GM18505 (cell line): ENCODE measurements around the gene MAN1C1.
A peak's percentile ranks its signal among the peaks of the same experiment; 100 is the strongest.

ENCODE experiments used
- ATAC-seq: cut with Tn5 transposase; IDR thresholded peaks from one replicate; pipeline ENCODE4 v1.9.1; 2021; ENCODE audit not compliant: unreplicated experiment
- POLR2A ChIP-seq: IDR thresholded peaks from 4 replicates; pipeline ENCODE4 v1.6.1; 2011; ENCODE audit warnings: borderline replicate concordance; ENCODE audit not compliant: insufficient read depth, insufficient read length; ENCODE audit errors: extremely low read depth

MAN1C1 gene

DNA sequence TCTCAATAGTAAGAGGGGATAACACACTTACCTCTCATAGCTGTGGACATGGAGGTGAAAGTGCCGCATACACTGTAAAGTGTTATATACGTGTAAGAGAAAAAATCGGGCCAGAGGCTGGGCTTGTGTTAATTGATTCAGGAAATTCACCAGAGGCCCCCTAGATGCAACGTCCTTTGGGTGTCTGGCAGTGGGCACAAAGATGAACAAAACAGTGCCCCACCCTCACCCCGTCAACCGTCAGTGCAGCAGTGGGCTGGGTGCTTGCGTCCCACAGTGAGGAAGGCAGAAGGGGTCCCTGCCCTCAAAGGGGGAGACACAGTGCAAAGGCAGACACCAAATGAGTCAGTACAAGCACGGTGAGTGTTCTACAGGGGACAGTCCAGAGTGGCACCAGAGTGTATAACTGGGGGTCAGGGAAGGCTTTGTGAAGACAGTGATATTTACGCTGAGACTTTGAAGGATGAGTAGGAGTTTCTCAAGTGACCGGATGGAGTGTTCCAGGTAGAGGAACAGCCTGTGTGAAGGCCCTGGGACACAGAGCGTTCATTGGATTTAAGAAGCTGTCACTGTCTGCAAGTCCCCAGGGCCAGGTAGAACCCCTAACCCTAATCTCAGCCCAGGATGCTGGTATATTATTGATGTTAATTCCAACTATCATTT lies 196.6 kb downstream of the MAN1C1 start:
- ATAC-seq, result no peak
- no peak for TF ChIP-seq POLR2A

DNA sequence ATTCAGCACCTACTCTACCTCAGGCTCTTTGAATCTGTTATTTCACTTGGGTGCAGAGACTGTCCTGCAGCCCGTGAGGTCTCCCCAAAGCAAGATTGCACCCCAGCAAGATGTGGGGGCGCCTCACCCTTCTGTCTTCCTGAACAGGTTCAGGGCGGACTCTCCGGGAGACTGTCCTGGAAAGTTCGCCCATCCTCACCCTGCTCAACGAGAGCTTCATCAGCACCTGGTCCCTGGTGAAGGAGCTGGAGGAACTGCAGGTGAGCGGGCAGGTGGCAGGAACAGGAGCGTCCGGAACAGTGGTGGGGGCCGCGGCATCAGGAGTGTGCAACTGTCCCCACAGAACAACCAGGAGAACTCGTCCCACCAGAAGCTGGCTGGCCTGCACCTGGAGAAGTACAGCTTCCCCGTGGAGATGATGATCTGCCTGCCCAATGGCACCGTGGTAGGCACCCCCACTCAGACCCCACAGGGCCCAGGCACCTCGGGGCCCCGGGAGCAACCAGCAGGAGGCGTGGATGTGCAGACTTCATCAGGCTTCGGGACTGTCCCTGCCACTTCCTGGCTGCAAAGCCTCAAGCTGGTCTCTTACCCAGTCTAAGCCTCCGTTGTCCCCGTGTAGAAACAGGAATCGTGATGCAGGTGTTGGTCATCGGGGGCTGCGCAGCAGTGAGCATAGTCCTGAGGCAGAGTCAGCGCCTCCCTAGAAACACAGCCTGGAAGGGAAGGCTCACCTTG lies 197.3 kb downstream of the MAN1C1 start:
- ATAC-seq, result no peak
- TF ChIP-seq POLR2A, result no peak

DNA sequence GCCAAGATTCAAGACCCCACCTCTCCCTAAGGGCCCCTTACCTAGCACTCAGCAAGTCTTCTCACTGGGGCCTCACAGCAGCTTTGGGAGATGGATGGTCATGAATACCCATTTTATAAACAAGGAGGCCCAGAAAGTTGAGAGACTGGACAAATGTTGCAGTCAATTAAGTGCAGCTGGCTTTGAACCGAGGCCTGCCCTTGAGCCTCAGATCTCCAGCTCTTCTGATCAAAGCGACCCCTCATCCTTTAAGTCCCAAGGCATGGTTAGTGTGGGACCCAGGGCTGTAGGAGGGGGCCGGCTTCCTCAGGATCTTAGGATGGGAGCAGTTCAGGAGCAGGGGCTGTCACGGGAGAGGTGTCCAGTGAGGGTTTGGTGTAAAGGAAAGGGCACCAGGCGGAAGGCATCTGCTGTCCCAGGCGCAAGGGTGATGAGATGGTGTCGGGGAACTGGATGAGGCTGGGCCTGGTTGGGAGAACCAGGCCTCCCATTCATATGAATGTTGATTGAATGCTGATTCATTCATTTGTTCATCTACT lies 198.0 kb downstream of the MAN1C1 start:
- no peak for ATAC-seq
- no peak for TF ChIP-seq POLR2A

DNA sequence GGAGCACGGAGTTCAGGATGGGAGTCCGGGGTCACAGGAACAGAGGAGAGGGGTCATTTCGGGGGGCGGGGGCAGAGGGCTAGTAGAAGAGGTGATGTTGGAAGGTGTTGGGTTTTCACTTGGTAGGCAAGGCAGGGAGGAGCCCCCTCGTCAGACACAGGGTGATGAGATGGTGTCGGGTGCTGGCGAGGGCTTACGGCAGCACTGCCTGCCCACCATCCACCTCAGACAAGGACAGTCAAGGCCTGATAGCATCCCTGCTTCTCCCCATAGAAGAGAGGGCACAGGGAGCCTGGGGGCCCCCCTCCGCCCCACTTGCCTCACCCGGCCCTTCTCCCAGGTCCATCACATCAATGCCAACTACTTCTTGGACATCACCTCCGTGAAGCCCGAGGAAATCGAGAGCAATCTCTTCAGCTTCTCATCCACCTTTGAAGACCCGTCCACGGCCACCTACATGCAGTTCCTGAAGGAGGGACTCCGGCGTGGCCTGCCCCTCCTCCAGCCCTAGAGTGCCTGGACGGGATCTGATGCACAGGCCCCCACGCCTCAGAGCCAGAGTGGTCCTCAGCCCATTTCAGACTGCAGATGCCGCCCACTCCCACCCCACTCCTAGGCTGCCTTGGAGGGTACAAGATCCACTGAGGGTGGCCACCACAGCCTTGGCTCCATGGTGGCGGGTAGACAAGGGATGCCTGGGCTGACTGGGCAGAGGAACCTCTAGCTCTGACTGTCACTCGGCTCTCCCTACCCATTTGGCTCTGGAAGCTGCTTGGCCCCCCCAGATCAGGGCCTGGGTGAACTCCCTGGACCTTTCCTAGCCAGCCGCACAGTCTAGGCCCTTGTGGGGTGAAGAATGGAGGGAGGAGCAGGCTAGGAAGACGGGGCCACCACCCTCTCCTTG lies 198.9 kb downstream of the MAN1C1 start:
- no peak for ATAC-seq
- TF ChIP-seq POLR2A, result no peak

DNA sequence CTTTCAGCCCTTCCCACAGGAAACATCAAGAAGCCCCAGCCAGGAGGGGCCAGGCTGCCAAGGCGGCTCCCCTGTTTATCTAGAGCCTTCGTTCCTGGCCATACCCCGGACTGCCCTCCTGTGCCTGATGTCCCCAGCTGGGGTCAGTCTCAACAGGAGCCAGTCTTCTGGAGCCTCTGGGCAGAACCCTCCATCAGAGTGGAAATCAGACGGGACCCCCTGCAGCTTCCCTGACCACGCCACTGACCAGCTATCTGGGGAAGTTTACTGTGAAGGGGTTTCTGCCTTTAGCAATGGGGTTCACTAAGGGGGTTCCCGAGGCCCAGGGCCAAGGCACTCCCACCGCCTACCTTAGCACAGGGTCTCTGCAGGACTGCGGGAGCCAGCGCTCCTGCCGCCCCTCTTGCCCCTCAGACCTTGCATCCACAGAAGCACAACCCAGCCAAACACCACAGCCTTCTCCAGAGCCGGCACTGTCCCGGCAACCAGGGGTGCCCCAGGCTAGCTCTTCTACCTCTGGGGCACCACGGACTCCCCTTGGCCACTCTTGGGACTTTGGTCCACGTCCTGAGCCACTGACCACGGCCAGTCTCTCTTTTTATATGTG lies 199.6 kb downstream of the MAN1C1 start:
- ATAC-seq, result no peak
- TF ChIP-seq POLR2A, result no peak

DNA sequence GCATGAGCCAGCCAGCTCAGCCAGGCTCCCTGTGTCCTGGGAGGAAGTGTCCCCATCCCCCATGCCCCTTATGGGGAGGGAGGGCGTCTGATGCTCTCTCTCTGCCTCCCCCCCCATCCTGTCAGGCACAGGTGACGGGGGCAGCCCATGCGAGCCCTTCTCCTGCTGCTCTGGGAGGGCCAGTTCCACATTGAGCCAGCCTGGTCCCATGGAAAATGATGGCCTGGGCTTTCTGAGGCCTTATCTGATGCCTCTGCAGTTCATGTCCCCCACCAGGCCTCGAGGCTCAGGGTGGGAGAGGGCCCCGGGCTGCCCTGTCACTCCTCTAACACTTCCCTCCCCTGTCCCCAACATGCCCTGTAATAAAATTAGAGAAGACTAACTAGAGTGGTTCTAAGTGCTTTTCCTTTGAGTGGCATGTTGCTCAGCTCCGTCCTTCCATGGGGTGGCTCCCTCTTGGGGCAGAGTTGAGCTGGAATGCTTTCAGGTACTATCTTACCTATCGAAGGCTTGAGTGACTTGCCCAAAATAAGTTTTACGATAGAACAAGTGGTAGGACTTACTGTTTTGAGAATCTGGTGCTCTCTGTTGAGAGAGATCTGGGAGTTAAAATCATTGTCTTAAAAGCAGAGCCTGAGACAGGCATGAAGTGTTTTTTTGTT lies 201.4 kb downstream of the MAN1C1 start:
- ATAC-seq, result no peak
- TF ChIP-seq POLR2A, result no peak

DNA sequence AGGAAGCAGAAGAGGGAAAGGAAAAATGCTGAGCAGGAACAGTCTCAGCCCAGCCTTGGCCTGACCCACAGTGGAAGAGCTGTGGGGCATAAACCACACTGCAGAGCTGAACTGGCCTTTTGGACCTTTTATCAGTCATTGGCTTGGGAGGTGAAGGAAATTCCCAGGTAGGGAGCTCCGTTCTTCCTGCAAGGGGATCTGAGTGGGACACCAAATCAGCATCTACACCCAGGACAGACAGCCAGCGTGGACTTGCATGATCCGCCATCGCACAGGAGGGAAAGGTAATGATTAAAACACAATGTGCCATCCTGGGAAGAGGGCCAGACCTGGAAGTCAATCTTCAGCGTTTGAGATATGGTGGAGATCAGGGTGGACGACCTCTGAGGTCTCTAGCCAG lies 202.0 kb downstream of the MAN1C1 start:
- no peak for ATAC-seq
- TF ChIP-seq POLR2A, result no peak

DNA sequence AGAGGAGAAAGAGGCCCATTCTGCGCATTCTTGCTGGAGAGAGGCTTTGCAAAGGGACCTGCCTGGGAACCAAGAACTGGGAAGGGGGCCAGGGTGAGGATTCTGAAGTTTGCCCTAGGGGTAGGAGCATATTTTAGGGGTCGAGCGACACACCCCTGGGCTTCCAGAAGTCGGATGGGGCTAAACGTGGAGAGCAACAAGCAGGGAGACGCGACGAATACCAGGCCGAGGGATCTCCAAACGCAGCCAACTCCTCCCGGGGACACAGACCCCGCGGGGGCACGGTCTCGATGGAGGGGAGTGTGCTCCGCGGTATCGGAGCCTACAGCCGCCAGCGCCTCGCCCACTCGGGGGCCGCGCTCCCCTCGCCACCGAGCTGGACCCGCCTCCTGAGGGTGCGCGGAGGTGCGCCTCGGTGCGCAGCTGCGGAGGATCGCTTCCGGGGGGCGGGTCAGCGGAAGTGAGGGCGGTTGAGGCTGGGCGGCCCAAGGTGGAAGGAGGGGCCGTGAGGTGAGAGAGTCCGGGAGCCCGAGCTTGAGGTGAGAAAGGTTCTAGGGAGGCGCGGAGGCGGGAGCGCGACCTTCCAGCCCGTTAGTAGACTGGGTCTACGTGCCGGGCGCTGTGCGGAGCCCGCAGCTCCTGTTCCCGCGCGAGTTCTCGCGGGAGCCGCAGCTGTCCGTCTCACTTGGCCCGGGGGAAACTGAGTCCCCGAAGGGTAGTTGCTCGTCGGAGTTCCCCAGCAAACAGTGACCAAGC lies 203.1 kb downstream of the MAN1C1 start, which contains the start of gene MTFR1L:
Gene MTFR1L, plus strand, starts transcription at position 464 of the 756 bp plus-strand sequence. CDS start 3,151 bp downstream, outside the sequence.
- TF ChIP-seq POLR2A, result peak; percentile 87
- peak; percentile 85 for ATAC-seq

DNA sequence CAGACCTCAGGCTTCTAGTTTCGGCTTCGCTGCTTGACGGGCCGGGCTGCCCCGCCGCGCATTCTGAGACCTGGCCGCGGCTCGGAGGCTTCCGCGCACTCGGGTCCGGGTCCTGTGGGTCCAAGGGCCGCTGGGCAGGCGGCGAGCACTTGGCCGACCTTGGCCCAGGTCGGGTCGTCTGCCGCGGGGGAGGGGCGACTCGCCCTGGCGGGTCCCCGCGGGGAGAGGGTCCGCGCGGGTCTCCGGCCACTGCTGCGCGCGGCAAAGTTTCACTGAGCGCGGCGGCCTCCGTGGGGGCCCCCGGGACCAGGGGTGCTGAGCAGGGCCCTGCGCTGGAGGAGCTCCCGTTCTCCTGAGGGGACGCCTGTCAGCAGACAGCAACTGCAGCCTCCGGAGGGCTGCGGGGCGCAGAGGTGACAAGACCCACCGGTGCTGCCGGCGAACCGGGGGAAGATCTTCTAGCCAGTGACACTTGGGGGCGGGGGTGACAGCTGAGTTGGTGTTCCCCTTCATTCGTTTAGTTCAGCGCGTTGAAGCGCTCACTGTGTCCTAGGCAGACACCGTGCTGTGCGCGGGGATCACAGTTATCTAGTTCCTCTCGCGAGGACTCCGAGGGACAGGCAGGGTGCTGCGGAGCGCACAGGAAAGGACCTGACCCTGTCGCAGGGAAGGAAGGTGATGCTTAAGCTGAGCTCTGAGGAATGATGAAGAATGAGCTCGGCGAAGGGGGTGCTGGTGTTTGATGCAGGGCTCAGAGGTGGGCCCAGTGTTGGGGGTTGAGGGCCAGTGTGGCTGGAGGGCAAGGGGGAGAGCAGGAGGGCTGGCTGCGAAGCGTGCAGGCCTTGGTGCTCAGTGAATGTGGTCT lies 203.9 kb downstream of the MAN1C1 start:
- ATAC-seq, result peak; percentile 37
- TF ChIP-seq POLR2A, result peak; percentile 68

DNA sequence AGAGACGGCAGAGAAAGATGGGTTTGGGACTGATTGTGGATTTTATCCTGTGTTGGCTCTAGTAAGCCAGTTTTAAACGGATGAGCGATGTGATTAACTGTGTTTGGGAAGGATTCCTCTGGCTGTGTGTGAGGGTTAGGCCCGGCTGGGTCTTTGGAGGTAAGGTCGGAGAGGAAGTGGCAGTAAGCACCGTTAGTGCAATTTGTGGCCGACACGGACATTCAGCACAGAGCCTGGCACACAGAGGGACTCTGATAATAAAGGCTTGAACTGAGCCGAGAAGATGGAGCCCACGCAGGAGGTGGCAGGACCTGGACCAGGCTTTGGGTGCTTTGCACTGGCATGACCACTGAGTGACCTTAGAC lies 204.5 kb downstream of the MAN1C1 start:
- ATAC-seq, result no peak
- TF ChIP-seq POLR2A, result no peak

DNA sequence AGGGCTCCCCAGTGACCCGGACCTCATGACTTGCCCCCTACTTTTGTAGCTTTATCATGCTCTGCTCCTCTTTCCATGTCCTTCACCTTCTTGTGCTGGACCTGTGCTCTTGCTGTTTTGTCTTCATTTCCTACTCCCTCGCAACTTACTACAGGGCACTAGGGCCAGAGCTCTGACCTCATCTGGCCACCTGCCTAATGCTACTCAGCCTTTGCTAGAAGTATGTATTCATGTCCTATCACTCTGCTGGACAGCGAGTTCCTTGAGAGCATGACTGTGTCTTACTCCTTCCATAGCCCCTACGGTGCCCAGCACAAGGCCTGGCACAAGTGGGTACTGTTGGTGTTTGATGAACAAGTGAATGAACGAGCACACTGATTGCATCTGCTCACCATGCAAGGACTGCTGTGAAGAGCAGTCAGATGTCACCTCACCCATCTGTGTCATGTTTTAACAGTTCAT lies 205.1 kb downstream of the MAN1C1 start:
- TF ChIP-seq POLR2A, result no peak
- no peak for ATAC-seq
